HCT116 (cell line): ENCODE data around the gene TTC23L. TPM values are rescaled to one million over a fixed set of nuclear protein-coding genes. Genes with fewer than 3 reads are reported as not detected.

Experiments
- ATAC-seq: fragments of 200-7000 bp; cut with Tn5 transposase; 2 replicates; pipeline ENCODE4 v1.9.1; 2020; ENCODE audit warnings: mild to moderate bottlenecking, moderate library complexity
- BruUV-seq: library from RNA; stranded (reverse); fragments of 400-500 nt; replicated peaks from 2 replicates; lab custom pipeline; 2021; lab: Mats Ljungman, UMichigan
- CTCF ChIA-PET: fragments of 300-600 bp; sonication (Branson Sonifier 250); formaldehyde crosslinking; loops from one replicate; lab custom pipeline; 2021; ENCODE audit warnings: antibody characterized with exemption; lab: Charles Lee
- POLR2A ChIA-PET: fragments of 300-600, 350-600 bp; sonication (Branson Sonifier 250); formaldehyde crosslinking; loops from one replicate; lab custom pipeline; 2021; ENCODE audit warnings: antibody characterized with exemption; lab: Charles Lee
- RAD21 ChIA-PET, 2 experiments: fragments of 300-600 bp; sonication (Branson Sonifier 250); formaldehyde crosslinking; loops; one replicate each; lab custom pipeline; 2023; ENCODE audit warnings: low total read pairs in 2 of 2; ENCODE audit not compliant: uncharacterized antibody in 2 of 2, unreplicated experiment in 2 of 2, low non-redundant PET in 1 of 2; lab: Charles Lee
- DNase-seq: peaks from one replicate; pipeline ENCODE4 v3.0.0-alpha.2; 2010; ENCODE audit warnings: low read depth, low spot score
- H2AFZ ChIP-seq: fragments of 200-600 bp; shearing (Covaris generic), sonication (generic); 2 replicates; pipeline ENCODE4 v1.6.1; 2017; ENCODE audit warnings: low read depth, mixed run types, mixed read lengths, antibody characterized with exemption, low read length; ENCODE audit not compliant: poor library complexity, severe bottlenecking
- H3K27ac ChIP-seq: 2 replicates; pipeline ENCODE4 v1.5.1; 2012; ENCODE audit warnings: low read depth, low read length
- H3K27me3 ChIP-seq: fragments of 200-600 bp; sonication (generic); 2 replicates; pipeline ENCODE4 v1.6.1; 2016; ENCODE audit warnings: mixed run types, low read length, mixed read lengths; ENCODE audit not compliant: insufficient read depth
- H3K36me3 ChIP-seq, 2 experiments: fragments of 200-500 bp in 1 of 2; fragments of 200-600 bp in 1 of 2; sonication (Bioruptor generic) in 1 of 2; sonication (generic) in 1 of 2; 2 replicates each; pipeline versions ENCODE4 v1.5.1 to v1.6.1; 2014 to 2016; ENCODE audit warnings: low read length in 2 of 2, inconsistent platforms in 1 of 2, mixed read lengths in 1 of 2, mixed run types in 1 of 2; ENCODE audit not compliant: insufficient read depth in 2 of 2, control insufficient read depth in 1 of 2
- H3K4me1 ChIP-seq, 2 experiments: fragments of 200-600 bp in 1 of 2; sonication (generic) in 1 of 2; 2 replicates each; pipeline versions ENCODE4 v1.5.1 to v1.6.1; 2012 to 2017; ENCODE audit warnings: low read length in 2 of 2, inconsistent platforms in 1 of 2, mild to moderate bottlenecking in 1 of 2, mixed read lengths in 1 of 2, mixed run types in 1 of 2, moderate library complexity in 1 of 2; ENCODE audit not compliant: insufficient read depth in 2 of 2, control insufficient read depth in 1 of 2
- H3K4me2 ChIP-seq: fragments of 200-600 bp; sonication (generic); 2 replicates; pipeline ENCODE4 v1.6.1; 2017; ENCODE audit warnings: mixed run types, low read length, mixed read lengths
- H3K4me3 ChIP-seq, 2 experiments: fragments of 200-600 bp in 1 of 2; sonication (generic) in 1 of 2; replicated peaks in 1 of 2; 2 replicates each; pipeline ENCODE4 v1.5.1; 2011 to 2016; ENCODE audit warnings: low read length in 2 of 2, control low read depth in 1 of 2, low read depth in 1 of 2, mild to moderate bottlenecking in 1 of 2, mixed read lengths in 1 of 2, mixed run types in 1 of 2
- H3K79me2 ChIP-seq: fragments of 200-600 bp; sonication (generic); 2 replicates; pipeline ENCODE4 v1.6.1; 2017; ENCODE audit warnings: mild to moderate bottlenecking, mixed run types, low read length, moderate library complexity, mixed read lengths; ENCODE audit not compliant: insufficient read depth
- H3K9ac ChIP-seq: fragments of 200-600 bp; sonication (generic); 2 replicates; pipeline ENCODE4 v1.6.1; 2016; ENCODE audit warnings: low read length, mixed read lengths
- H3K9me2 ChIP-seq: fragments of 200-600 bp; sonication (generic), shearing (Covaris generic); 2 replicates; pipeline ENCODE4 v1.6.1; 2017; ENCODE audit warnings: mixed run types, mild to moderate bottlenecking, moderate library complexity; ENCODE audit not compliant: insufficient read depth
- H3K9me3 ChIP-seq, 2 experiments: fragments of 200-500 bp in 1 of 2; fragments of 200-600 bp in 1 of 2; sonication (Bioruptor generic) in 1 of 2; sonication (generic) in 1 of 2; 2 replicates each; pipeline ENCODE4 v1.6.1; 2014 to 2017; ENCODE audit warnings: low read length in 2 of 2, mixed read lengths in 2 of 2, inconsistent platforms in 1 of 2, low read depth in 1 of 2, mild to moderate bottlenecking in 1 of 2, mixed run types in 1 of 2, moderate library complexity in 1 of 2; ENCODE audit not compliant: control insufficient read depth in 1 of 2, insufficient read depth in 1 of 2
- H4K20me1 ChIP-seq: fragments of 200-600 bp; sonication (generic), shearing (Covaris generic); 2 replicates; pipeline ENCODE4 v1.6.1; 2017; ENCODE audit warnings: mixed run types, mild to moderate bottlenecking, moderate library complexity; ENCODE audit not compliant: insufficient read depth
- CBX3 ChIP-seq: IDR thresholded peaks from 2 replicates; pipeline ENCODE4 v1.6.1; 2012; ENCODE audit warnings: low read depth
- ELF1 ChIP-seq: IDR thresholded peaks from 2 replicates; pipeline ENCODE4 v1.6.1; 2012; ENCODE audit warnings: low read depth, borderline replicate concordance
- EZH2phosphoT487 ChIP-seq: fragments of 200-600 bp; IDR thresholded peaks from 2 replicates; pipeline ENCODE4 v1.6.1; 2018; ENCODE audit warnings: antibody characterized with exemption, borderline replicate concordance
- FOSL1 ChIP-seq: IDR thresholded peaks from 2 replicates; pipeline ENCODE4 v1.6.1; 2012; ENCODE audit warnings: low read depth
- POLR2A ChIP-seq: IDR thresholded peaks from 2 replicates; pipeline ENCODE4 v1.7.0; 2011; ENCODE audit warnings: borderline replicate concordance; ENCODE audit not compliant: insufficient read depth, insufficient read length; ENCODE audit errors: extremely low read depth
- POLR2AphosphoS5 ChIP-seq: IDR thresholded peaks from 2 replicates; pipeline ENCODE4 v1.6.1; 2011; ENCODE audit warnings: mild to moderate bottlenecking, low read depth, low read length, moderate library complexity
- RAD21 ChIP-seq: IDR thresholded peaks from 2 replicates; pipeline ENCODE4 v1.6.1; 2012; ENCODE audit warnings: low read depth, mild to moderate bottlenecking
- SIN3A ChIP-seq: IDR thresholded peaks from 2 replicates; pipeline ENCODE4 v1.6.1; 2012; ENCODE audit warnings: low read depth
- SP1 ChIP-seq: IDR thresholded peaks from 2 replicates; pipeline ENCODE4 v1.6.1; 2012; ENCODE audit warnings: low read depth
- SRF ChIP-seq: IDR thresholded peaks from 2 replicates; pipeline ENCODE4 v1.6.1; 2012; ENCODE audit warnings: low read depth
- TCF7L2 ChIP-seq: IDR thresholded peaks from 2 replicates; pipeline ENCODE4 v1.7.0; 2011; ENCODE audit warnings: borderline replicate concordance, inconsistent platforms; ENCODE audit not compliant: insufficient read depth, insufficient read length; ENCODE audit errors: extremely low read depth
- YY1 ChIP-seq: IDR thresholded peaks from 2 replicates; pipeline ENCODE4 v1.6.1; 2011; ENCODE audit warnings: low read length, low read depth, moderate library complexity, mild to moderate bottlenecking; ENCODE audit not compliant: insufficient replicate concordance; ENCODE audit errors: extremely low read depth
- intact Hi-C: fragments of 100-400 bp; cut with micrococcal nuclease; formaldehyde crosslinking; loops from 2 replicates; pipeline ENCODE4 v1.10.0; 2022
- total RNA-seq: library from RNA; stranded (reverse); gene quantifications from one replicate; pipeline ENCODE4 v1.2.1, GENCODE V29; 2021; ENCODE audit not compliant: unreplicated experiment
- TF ChIP-seq, protein P1 (sequence below): IDR thresholded peaks from 2 replicates; pipeline ENCODE4 v1.6.1; 2012; ENCODE audit warnings: low read depth

TTC23L gene
- total RNA-seq, 1 experiment from 2014 or later: 1.0 TPM

DNA sequence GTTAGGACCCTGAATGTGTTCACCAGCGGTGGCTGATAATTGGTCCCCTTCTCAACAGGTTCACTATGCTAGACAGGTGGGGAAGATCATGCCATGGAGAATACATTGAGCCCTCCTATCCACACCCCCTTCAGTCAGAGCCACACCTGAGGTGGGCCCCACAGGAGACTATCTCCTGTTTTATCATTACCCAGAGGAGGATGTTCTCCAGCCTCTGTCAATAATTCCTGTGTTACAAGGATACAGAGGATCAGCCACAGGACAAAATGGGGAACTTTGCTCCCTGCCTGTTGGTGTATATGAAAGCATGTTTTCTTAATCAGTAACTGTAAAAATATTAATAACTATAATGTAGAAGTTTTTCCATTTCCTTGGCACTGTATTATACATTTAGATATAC lies 50.4 kb downstream of the TTC23L start:
- ChIA-PET CTCF (no interaction called here), RAD21 (no interaction called here)
- ATAC-seq (no peak), DNase-seq (no peak)
- no peaks in the 10 kb centered on the region for H3K4me1 ChIP-seq
- H3K36me3 ChIP-seq: no peaks in the 10 kb centered on the region
- H4K20me1 ChIP-seq: no peaks in the 10 kb centered on the region
- no peaks in the 10 kb centered on the region for H3K27me3 ChIP-seq
- H3K27ac ChIP-seq: no peak overlapping the region
- intact Hi-C loops: no loop called here
- no peak overlapping the region for H3K4me3 ChIP-seq
- TF ChIP-seq SP1 (no peak), FOSL1 (no peak), CBX3 (no peak), RAD21 (no peak), YY1 (no peak), POLR2AphosphoS5 (no peak), TCF7L2 (no peak), SIN3A (no peak), EZH2phosphoT487 (no peak)
- TF ChIP-seq, all 23 proteins: peak for 0
- H3K4me2 ChIP-seq: no peak overlapping the region
- no TSS peak for BruUV-seq
- H3K79me2 ChIP-seq: no peaks in the 10 kb centered on the region
- POLR2A ChIA-PET: no interaction called here
- no peak overlapping the region for H2AFZ ChIP-seq
- no peaks in the 10 kb centered on the region for H3K9me3 ChIP-seq
- H3K9ac ChIP-seq: no peak overlapping the region
- H3K9me2 ChIP-seq: no peaks in the 10 kb centered on the region

DNA sequence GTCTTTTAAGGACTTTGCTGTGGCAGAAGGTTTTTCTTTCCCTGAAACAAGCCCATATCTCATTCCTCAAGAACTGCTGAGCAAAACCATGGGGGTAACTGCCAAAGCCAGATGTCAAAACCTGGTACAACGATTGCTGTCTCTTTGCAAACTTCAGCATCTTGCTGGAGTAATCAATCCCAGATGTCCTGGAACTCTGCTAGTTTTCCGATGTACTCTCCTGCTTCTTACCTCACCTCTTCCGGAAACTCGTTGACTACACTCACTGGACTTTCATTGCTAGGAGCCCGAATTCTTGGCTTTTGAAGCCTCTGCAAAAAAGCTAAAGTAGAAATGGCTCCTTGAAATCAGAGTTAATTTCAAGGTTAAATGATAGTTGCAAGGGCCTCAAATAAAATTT lies 53.0 kb downstream of the TTC23L start:
- H2AFZ ChIP-seq: no peak overlapping the region
- intact Hi-C loops: loop anchor here (10.0 kb wide), 1 partner anchor 237 kb away; the partner anchor contains the start of gene RAI14
- ChIA-PET CTCF (no interaction called here), POLR2A (no interaction called here), RAD21 (no interaction called here)
- no peaks in the 10 kb centered on the region for H3K4me1 ChIP-seq
- H3K9ac ChIP-seq: no peak overlapping the region
- BruUV-seq: no TSS peak
- H3K36me3 ChIP-seq: no peaks in the 10 kb centered on the region
- H3K4me3 ChIP-seq: no peak overlapping the region
- TF ChIP-seq ELF1: no peak
- TF ChIP-seq SP1: no peak
- no peak for TF ChIP-seq SRF
- TF ChIP-seq POLR2A: no peak
- TF ChIP-seq, protein P1, sequence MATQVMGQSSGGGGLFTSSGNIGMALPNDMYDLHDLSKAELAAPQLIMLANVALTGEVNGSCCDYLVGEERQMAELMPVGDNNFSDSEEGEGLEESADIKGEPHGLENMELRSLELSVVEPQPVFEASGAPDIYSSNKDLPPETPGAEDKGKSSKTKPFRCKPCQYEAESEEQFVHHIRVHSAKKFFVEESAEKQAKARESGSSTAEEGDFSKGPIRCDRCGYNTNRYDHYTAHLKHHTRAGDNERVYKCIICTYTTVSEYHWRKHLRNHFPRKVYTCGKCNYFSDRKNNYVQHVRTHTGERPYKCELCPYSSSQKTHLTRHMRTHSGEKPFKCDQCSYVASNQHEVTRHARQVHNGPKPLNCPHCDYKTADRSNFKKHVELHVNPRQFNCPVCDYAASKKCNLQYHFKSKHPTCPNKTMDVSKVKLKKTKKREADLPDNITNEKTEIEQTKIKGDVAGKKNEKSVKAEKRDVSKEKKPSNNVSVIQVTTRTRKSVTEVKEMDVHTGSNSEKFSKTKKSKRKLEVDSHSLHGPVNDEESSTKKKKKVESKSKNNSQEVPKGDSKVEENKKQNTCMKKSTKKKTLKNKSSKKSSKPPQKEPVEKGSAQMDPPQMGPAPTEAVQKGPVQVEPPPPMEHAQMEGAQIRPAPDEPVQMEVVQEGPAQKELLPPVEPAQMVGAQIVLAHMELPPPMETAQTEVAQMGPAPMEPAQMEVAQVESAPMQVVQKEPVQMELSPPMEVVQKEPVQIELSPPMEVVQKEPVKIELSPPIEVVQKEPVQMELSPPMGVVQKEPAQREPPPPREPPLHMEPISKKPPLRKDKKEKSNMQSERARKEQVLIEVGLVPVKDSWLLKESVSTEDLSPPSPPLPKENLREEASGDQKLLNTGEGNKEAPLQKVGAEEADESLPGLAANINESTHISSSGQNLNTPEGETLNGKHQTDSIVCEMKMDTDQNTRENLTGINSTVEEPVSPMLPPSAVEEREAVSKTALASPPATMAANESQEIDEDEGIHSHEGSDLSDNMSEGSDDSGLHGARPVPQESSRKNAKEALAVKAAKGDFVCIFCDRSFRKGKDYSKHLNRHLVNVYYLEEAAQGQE: no peak
- no peak overlapping the region for H3K27ac ChIP-seq
- ATAC-seq (no peak), DNase-seq (no peak)
- no peaks in the 10 kb centered on the region for H3K79me2 ChIP-seq
- no peaks in the 10 kb centered on the region for H3K9me2 ChIP-seq
- no peaks in the 10 kb centered on the region for H3K27me3 ChIP-seq
- H3K9me3 ChIP-seq: no peaks in the 10 kb centered on the region
- H3K4me2 ChIP-seq: no peak overlapping the region
- H4K20me1 ChIP-seq: no peaks in the 10 kb centered on the region
